Vagina (tissue), 2 donors: ENCODE data around the gene PAEP.

Source experiments
- POLR2A ChIP-seq, 2 donors: fragments of 450-650 bp; IDR thresholded peaks; one replicate each; pipeline ENCODE4 v1.6.1; 2017; ENCODE audit warnings: antibody characterized with exemption in 2 of 2, mild to moderate bottlenecking in 2 of 2, moderate library complexity in 2 of 2
- TF ChIP-seq, protein P1 (sequence below), 3 experiments: fragments of 450-650 bp in 2 of 3; fragments of 200-600 bp in 1 of 3; sonication (generic) in 1 of 3; IDR thresholded peaks; one replicate each; pipeline ENCODE4 v1.5.1; 2017 to 2019; ENCODE audit warnings: antibody characterized with exemption in 3 of 3, mild to moderate bottlenecking in 2 of 3, moderate library complexity in 2 of 3

DNA sequence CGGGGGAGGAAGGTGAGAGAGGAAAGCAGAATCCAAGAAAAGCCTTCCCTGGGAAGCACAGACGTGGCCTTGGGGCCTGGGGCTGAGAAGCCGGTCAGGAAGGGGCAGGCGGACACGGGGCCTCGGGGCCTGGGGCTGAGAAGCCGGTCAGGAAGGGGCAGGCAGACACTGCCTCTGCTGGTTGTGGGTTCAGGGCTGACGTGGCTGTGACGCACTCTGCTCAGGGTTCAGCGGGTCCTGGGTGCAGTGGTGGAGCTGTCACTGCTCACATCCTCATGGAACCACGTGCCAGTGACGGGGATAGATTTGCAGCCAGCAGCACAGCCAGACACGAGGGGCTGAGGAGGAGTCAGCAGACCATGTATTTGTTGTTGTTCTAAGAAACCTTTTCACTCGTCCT lies 12.8 kb downstream of the PAEP start:
- TF ChIP-seq, protein P1, sequence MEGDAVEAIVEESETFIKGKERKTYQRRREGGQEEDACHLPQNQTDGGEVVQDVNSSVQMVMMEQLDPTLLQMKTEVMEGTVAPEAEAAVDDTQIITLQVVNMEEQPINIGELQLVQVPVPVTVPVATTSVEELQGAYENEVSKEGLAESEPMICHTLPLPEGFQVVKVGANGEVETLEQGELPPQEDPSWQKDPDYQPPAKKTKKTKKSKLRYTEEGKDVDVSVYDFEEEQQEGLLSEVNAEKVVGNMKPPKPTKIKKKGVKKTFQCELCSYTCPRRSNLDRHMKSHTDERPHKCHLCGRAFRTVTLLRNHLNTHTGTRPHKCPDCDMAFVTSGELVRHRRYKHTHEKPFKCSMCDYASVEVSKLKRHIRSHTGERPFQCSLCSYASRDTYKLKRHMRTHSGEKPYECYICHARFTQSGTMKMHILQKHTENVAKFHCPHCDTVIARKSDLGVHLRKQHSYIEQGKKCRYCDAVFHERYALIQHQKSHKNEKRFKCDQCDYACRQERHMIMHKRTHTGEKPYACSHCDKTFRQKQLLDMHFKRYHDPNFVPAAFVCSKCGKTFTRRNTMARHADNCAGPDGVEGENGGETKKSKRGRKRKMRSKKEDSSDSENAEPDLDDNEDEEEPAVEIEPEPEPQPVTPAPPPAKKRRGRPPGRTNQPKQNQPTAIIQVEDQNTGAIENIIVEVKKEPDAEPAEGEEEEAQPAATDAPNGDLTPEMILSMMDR (IDR thresholded peaks at IDR 0.05), result no peak
- no peak for TF ChIP-seq POLR2A (IDR thresholded peaks at IDR 0.05)
